Heart left ventricle (tissue), 13 donors: ENCODE data around the gene CPNE5.

ENCODE experiments used
- CTCF ChIP-seq, 12 donors: fragments of 200-600 bp; sonication (generic) in 4 of 12; IDR thresholded peaks; one replicate each; pipeline versions ENCODE4 v1.5.0 to v1.8.0; 2018 to 2022; ENCODE audit warnings: antibody characterized with exemption in 12 of 12, mild to moderate bottlenecking in 5 of 12
- POLR2A ChIP-seq, 2 donors: fragments of 450-650 bp; IDR thresholded peaks; one replicate each; pipeline ENCODE4 v1.6.1; 2017; ENCODE audit warnings: antibody characterized with exemption in 2 of 2, mild to moderate bottlenecking in 2 of 2, moderate library complexity in 2 of 2
- donor health status: ischemic (EF 13 %, LVEDD 7.1; RV severe dilation, severe dysfunction).
- donor health status: DM: no; HTN: yes; CAD: no.
- donor health status: DM: no; HTN: no; CAD: no.
- donor health status: ischemic (EF 25% LVEDD 6.9; RV normal size, moderate dysfunction).
- donor health status: ischemic (EF 25% LVEDD 5.7; RV mildly dilated, moderate dysfunction).
- donor health status: ischemic (EF 35%, LVEDD 5.7; RV mildly dilated, moderate dysfunction).
- donor health status: nonischemic (EF 11% LVEDD 7.7; RV severe dilation, severe dysfunction).
- donor health status: DM: yes; HTN: yes; CAD: no.
- donor health status: PGD.
- donor health status: ischemic (EF 29% LVEDD 5.4; RV normal size, mild dysfunction).
- donor health status: nonischemic (EF 23%, LVEDD 6.1; RV moderate dilation, normal function).

DNA sequence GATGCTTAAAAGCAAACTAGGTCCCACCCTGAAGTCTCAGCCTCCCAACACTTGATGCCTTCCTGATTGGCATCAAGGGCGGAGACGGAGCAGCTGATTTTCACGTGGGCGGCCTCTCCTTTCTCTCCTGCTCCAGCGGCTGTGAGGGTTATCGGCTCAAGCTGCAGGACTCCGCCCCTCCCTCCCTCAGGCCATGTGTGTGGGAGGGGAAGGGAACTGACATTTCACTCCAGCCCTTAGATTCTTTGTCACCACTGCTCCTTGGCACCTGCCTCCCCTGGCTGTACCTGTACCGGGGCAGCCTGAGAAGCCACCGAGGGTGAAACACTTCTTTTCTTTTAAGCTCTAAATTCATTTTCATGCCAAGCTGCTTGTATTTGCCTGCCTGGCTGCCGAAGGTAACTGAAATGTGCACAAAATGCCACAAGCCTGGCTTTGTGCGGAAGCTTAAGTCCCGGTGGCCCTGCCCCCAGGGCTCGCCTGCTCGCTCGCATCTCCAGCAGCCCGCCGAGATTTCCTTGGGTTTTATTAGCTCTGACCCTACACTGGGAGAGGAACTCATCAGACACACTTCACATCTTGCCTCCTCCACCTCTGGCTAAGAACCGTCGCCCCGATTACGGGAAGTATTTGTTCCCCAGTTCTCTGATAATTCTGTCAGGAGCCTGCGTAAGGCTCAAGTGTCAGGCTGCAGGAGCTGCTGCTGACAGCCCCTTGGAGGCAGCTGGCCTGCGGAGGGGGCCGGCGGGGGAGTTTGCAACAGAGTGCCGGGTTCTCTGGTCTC lies 9.6 kb upstream of the CPNE5 start:
- TF ChIP-seq CTCF (IDR thresholded peaks at IDR 0.05) (no peak), POLR2A (IDR thresholded peaks at IDR 0.05) (no peak)
